HG03354 (cell line): Measurements from ENCODE around the gene FEZ2.
"Not testable (repeated sequence)": the region's sequence is repeated elsewhere in the genome, so short reads cannot be mapped to it uniquely, and the experiment has no call there.

Experiments
- ATAC-seq: cut with Tn5 transposase; IDR thresholded peaks from one replicate; pipeline ENCODE4 v1.9.1; 2021; ENCODE audit warnings: mild to moderate bottlenecking; ENCODE audit not compliant: unreplicated experiment, poor library complexity, severe bottlenecking

FEZ2 gene

GRCh38 chr2:36597532-36598377 lies at the start of gene FEZ2:
TSS of gene FEZ2 (minus strand) at chr2:36598168. CDS start at chr2:36598142, 26 bp downstream.
- peak; percentile 99 for ATAC-seq

GRCh38 chr2:36634981-36635597 lies 37.1 kb upstream of the FEZ2 start:
- no peak for ATAC-seq

- ATAC-seq: no peak
These were observed 35.6 kb upstream of the FEZ2 start for GRCh38 chr2:36633470-36634092.

- ATAC-seq: no peak
These were observed 28.8 kb upstream of the FEZ2 start for GRCh38 chr2:36626756-36627155.

- no peak for ATAC-seq
These were observed 28.1 kb upstream of the FEZ2 start for GRCh38 chr2:36626071-36626470.

- no peak for ATAC-seq
These were observed 27.3 kb upstream of the FEZ2 start for GRCh38 chr2:36625304-36625703.

- ATAC-seq: no peak
These were observed 22.4 kb upstream of the FEZ2 start for GRCh38 chr2:36620321-36620720.

- ATAC-seq: peak; percentile 99
These were observed 20.4 kb upstream of the FEZ2 start for GRCh38 chr2:36618381-36618780.

GRCh38 chr2:36616947-36617346 lies 19.0 kb upstream of the FEZ2 start:
- ATAC-seq: no peak

- ATAC-seq: no peak
These were observed 17.3 kb upstream of the FEZ2 start for GRCh38 chr2:36615222-36615621.

GRCh38 chr2:36613801-36614200 lies 15.8 kb upstream of the FEZ2 start:
- ATAC-seq: no peak

- ATAC-seq: no peak
These were observed 13.5 kb upstream of the FEZ2 start for GRCh38 chr2:36611316-36611990.

GRCh38 chr2:36609507-36609906 lies 11.5 kb upstream of the FEZ2 start:
- ATAC-seq: no peak

GRCh38 chr2:36607947-36608346 lies 10.0 kb upstream of the FEZ2 start:
- ATAC-seq: no peak

- no peak for ATAC-seq
These were observed 9.0 kb upstream of the FEZ2 start for GRCh38 chr2:36606925-36607324.

GRCh38 chr2:36605273-36605672 lies 7.3 kb upstream of the FEZ2 start:
- no peak for ATAC-seq

- ATAC-seq: not testable (repeated sequence)
These were observed 5.7 kb upstream of the FEZ2 start for GRCh38 chr2:36603629-36604028.

- ATAC-seq: no peak
These were observed 901 bp downstream of the FEZ2 start for GRCh38 chr2:36597003-36597531.

GRCh38 chr2:36596397-36596796 lies 1.6 kb downstream of the FEZ2 start:
- ATAC-seq: no peak

- ATAC-seq: no peak
These were observed 3.1 kb downstream of the FEZ2 start for GRCh38 chr2:36594849-36595248.
